Ammon's horn (tissue), 1 donor: ENCODE measurements around the gene PDE4D.

Experiments used
- DNase-seq: peaks from one replicate; pipeline ENCODE4 v3.0.0-alpha.2; 2016; ENCODE audit warnings: low spot score

Gene PDE4D

GRCh38 chr5:59208474-59208873, 685.1 kb downstream of the PDE4D start:
- no peak for DNase-seq

DNA sequence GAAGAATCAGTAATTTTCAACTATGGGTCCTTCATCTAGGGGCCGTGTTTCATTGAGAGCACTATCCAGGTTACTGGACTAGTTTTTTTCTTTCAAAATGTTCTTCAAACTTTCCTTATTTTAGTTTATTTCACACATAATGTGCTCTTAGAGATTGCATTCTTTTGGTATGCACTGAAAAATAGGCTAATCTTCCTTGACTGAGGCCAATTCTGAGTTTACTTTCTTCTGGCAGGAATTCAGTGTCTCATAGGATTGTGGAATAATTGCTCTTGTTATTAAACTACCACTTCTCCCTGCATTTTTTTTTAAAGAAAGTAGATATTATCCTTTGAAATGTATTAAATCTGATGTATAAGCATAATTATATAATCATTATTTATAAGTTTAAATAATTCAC, 686.1 kb downstream of the PDE4D start:
- no peak for DNase-seq

- DNase-seq, result no peak
Measured at GRCh38 chr5:59206132-59206581, 687.4 kb downstream of the PDE4D start.

- DNase-seq, result no peak
Measured at GRCh38 chr5:59204114-59204897, 689.2 kb downstream of the PDE4D start.

- no peak for DNase-seq
Measured at GRCh38 chr5:59199868-59200267, 693.7 kb downstream of the PDE4D start.

- DNase-seq, result no peak
Measured at GRCh38 chr5:59198832-59199231, 694.7 kb downstream of the PDE4D start.

GRCh38 chr5:59198365-59198764, 695.2 kb downstream of the PDE4D start:
- no peak for DNase-seq

DNA sequence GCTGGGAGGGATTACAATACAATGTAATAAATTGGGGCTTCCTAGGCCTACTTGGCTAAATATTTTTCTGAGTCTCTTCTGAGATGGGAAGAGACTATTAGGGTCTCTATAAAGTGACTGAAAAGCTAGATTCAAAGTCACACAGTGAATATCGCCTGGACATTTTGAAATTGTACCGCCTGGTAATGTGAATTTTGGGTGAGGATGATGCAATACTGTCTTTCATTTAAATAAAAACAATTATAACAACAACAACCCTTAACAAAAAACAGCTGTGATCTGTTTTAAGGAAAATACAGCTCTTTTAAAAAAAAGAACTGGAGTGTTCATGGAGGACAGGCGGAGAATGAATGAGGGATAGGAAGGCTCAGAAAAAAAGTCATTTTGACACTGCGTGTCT, 695.6 kb downstream of the PDE4D start:
- DNase-seq, result no peak

- DNase-seq, result no peak
Measured at GRCh38 chr5:59193616-59194319, 699.8 kb downstream of the PDE4D start.

GRCh38 chr5:59190746-59191145, 702.8 kb downstream of the PDE4D start:
- DNase-seq, result no peak

DNA sequence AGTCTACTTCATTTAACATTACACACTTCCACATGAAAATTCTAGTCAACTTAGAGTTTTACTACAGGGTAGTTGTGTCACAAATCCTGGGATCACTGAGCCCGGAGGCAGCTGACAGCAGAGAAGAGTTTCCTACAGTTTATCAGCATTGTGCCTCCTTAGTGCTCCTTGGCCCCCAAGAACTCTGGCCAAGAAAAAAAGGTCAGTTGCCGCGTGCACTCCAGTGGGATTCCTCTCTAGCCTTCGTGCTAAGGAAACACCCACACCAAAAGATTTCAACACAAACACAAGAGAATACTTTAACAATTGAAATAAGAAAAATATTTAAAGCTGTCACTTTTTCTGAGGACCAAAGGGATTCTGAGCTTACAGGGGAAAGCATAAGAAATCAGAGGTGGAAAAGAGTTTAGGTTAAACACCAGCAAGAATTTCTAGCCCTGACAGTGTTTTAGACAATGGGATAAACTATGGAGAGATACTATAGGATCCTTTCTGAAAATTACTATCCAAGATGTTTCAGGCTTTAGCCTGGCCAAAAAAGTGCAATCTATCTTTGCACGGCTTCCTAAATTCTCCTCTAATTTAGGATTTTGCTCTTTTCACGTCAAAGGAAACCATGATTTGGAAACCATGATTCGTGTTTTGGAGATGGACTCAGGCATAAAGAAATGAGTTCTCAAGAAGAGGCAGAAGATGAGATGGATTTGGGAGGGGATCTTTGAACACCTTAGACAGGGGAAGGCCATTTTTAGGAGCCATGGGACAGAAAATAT, 703.9 kb downstream of the PDE4D start:
- no peak for DNase-seq

DNA sequence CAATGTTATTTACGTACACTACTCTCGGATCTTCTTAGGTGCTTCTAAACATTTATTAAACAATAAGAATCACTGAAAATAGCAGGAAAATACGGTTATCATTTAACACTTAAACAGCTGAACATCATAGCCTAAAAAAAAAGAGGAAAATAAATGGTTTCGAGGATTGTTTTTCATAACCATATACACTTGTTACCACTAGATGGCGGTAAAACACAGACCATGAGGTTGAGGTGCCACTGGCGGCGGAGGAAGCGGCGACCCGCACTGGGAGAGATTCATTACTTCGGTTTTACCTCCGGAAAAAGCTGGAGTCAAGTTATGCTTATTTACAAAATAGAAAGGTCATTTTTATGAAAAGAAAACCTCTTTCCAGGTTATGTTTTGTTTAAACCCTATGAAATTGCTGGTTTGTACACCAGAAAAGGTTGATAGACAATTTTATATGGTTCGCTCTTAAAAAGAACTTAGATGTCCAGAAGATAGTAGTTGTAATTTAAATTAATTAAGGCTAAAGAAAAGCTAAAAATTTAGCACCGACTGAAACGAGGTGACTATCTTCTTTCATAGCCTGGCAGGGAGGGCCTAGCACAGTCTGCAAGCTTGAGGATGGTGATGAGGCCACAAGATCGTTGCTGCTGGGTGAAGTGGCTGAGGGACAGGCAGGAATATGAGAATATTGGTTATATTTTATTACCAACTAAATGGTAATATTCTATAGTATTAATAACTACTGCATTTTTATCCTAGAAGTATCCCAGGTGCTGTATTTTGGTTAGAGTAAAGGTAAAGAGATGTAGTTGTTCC, 704.9 kb downstream of the PDE4D start:
- DNase-seq, result peak; percentile 89

- no peak for DNase-seq
Measured at GRCh38 chr5:59187857-59188256, 705.7 kb downstream of the PDE4D start.

- no peak for DNase-seq
Measured at GRCh38 chr5:59186623-59187022, 706.9 kb downstream of the PDE4D start.

GRCh38 chr5:59185757-59186385, 707.7 kb downstream of the PDE4D start:
- DNase-seq, result no peak

DNA sequence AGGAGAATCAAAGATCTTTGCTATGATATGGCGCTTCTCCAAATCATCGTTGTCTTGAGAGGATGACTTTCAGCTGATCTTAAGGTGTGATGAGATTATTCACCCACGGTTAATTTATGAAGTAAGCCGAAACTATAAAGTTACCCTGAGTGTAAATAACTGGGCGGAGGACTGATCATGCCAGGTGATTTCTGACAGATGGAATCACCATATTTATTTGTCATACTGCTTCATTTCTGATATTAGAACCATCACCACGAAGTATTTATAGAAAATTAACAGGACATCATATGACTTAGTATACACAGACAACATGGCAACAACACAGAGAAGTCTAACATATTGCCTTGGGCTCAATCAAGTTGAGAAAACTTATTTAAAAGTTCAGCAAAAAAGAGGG, 708.8 kb downstream of the PDE4D start:
- DNase-seq, result no peak

- DNase-seq, result no peak
Measured at GRCh38 chr5:59182760-59183159, 710.8 kb downstream of the PDE4D start.

DNA sequence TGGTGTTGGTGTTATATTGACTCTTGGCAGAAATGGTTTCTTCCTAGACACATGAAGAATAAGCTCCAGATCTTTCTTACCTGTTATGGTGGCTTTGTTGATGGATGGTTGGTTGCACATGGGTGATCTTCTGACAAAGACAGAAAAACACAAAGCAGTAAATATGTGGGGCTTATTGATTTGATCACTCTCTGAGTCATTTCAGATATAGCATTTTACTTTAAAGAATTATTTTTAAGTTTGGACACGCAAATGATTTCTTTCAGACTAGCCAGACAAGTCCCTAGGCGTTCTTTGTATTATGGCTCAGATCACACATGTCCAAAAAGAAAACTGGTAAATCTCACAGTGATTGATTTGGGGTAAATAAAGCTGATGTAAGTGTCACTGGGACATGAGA, 713.0 kb downstream of the PDE4D start:
- DNase-seq, result no peak

DNA sequence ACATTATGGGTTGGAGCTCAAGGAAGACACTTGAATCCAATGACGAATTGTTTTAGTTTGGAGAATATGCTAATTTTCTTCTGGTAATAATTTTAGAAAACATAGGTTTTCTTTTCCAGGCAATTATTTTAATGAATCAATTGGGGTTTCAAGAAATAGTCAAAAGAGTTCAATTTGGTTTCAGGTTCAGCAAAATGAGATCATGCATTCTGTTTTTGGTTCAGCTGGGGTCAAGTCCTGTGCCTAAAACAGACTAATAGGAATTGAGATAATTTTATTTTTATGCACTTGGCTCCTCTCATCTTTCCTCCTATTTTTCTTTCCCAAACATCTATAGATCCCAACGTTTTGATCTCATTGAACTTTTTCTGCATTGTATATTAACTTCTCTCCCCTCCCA, 713.8 kb downstream of the PDE4D start:
- no peak for DNase-seq

- no peak for DNase-seq
Measured at GRCh38 chr5:59178482-59178881, 715.0 kb downstream of the PDE4D start.

DNA sequence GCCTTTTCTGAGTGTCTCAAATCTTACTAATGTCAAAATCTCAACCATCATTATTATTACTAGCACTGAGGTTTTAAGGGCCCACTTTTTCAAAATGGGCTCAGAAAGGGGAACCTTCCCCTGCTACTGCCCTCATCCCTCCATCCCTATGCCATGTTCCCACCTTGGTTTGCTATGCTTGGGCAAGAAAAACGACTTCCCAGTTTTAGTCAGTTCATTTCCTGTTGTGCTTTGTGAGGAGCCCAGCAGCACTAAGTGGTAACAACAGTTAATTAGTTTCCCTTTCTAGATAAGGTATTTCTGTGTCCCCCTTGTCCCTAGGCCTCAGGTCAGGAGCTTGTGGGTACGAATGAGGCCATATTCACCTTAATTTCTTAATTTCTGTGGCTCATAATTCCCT, 715.5 kb downstream of the PDE4D start:
- DNase-seq, result no peak
